ENCODE results near the gene RELL2. TPM values are rescaled to one million over a fixed set of nuclear protein-coding genes. Genes with fewer than 3 reads are reported as not detected.
A peak's percentile ranks its signal among the peaks of the same experiment; 100 is the strongest.

RELL2 gene
- total RNA-seq, 1 donor: 4.7 TPM

- no peak overlapping the region for H3K4me3 ChIP-seq (ENCODE audit: low read depth, low read length)
- DNase-seq (ENCODE audit: low read depth): no peak
- TF ChIP-seq CTCF (IDR thresholded peaks at IDR 0.05; ENCODE audit: insufficient read depth, low read depth, low read length): no peak
Observed at GRCh38 chr5:141638771-141639170, 2.0 kb downstream of the RELL2 start.

- TF ChIP-seq CTCF (IDR thresholded peaks at IDR 0.05; ENCODE audit: insufficient read depth, low read depth, low read length): no peak
- H3K4me3 ChIP-seq (ENCODE audit: low read depth, low read length): no peak overlapping the region
- no peak for DNase-seq (ENCODE audit: low read depth)
Observed at GRCh38 chr5:141639357-141640050, 2.7 kb downstream of the RELL2 start.

- no peak for TF ChIP-seq CTCF (IDR thresholded peaks at IDR 0.05; ENCODE audit: insufficient read depth, low read depth, low read length)
- no peak for DNase-seq (ENCODE audit: low read depth)
- H3K4me3 ChIP-seq (ENCODE audit: low read depth, low read length): no peak overlapping the region
Observed at GRCh38 chr5:141640051-141640415, 3.2 kb downstream of the RELL2 start.

- H3K4me3 ChIP-seq (ENCODE audit: low read depth, low read length): no peak overlapping the region
- DNase-seq (ENCODE audit: low read depth): no peak
- TF ChIP-seq CTCF (IDR thresholded peaks at IDR 0.05; ENCODE audit: insufficient read depth, low read depth, low read length): no peak
Observed at GRCh38 chr5:141640698-141641097, 3.9 kb downstream of the RELL2 start.

- H3K4me3 ChIP-seq (ENCODE audit: low read depth, low read length): no peak overlapping the region
- DNase-seq (ENCODE audit: low read depth): peak; percentile 56
Observed at GRCh38 chr5:141641634-141642267, 5.0 kb downstream of the RELL2 start.

GRCh38 chr5:141646026-141646425, 9.2 kb downstream of the RELL2 start:
- no peak for DNase-seq (ENCODE audit: low read depth)
- H3K4me3 ChIP-seq (ENCODE audit: low read depth, low read length): no peak overlapping the region
- no peak for TF ChIP-seq CTCF (IDR thresholded peaks at IDR 0.05; ENCODE audit: insufficient read depth, low read depth, low read length)

More at GRCh38 chr5:141641634-141642267, 5.0 kb downstream of the RELL2 start:
- peak; percentile 43 for TF ChIP-seq CTCF (IDR thresholded peaks at IDR 0.05; ENCODE audit: insufficient read depth, low read depth, low read length)
